ENCODE data around the gene SLC30A3. TPM values are rescaled to one million over a fixed set of nuclear protein-coding genes. Genes with fewer than 3 reads are reported as not detected.

Gene SLC30A3
- total RNA-seq, 2 donors from 2014 or later: 102 TPM; not detected in 1

- Histone ChIP-seq H3K9me3 (no peaks in the 10 kb centered on the region), H3K27ac (no peak overlapping the region), H3K4me1 (replicated peaks) (no peaks in the 10 kb centered on the region), H3K4me3 (no peak overlapping the region), H3K27me3 (replicated peaks; ENCODE audit: insufficient read depth) (no peaks in the 10 kb centered on the region), H3K36me3 (peaks cover 12 to 30% of the 10 kb centered on the region in 2 donors)
- TF ChIP-seq POLR2AphosphoS5 (IDR thresholded peaks at IDR 0.05) (no peak), CTCF (IDR thresholded peaks at IDR 0.05) (no peak), POLR2A (IDR thresholded peaks at IDR 0.05) (no peak)
- DNase-seq (ENCODE audit: low spot score): no peak
- 92% methylated on average over 9 of the region's 9 CpGs for WGBS
- intact Hi-C loops (cut with DNase I): no loop called here
These were observed 22.4 kb downstream of the SLC30A3 start for GRCh38 chr2:27240406-27240805.

GRCh38 chr2:27238976-27239375 lies 23.9 kb downstream of the SLC30A3 start:
- intact Hi-C loops (cut with DNase I): no loop called here
- 89% methylated on average over 8 of the region's 8 CpGs for WGBS

GRCh38 chr2:27237341-27237945 lies 25.4 kb downstream of the SLC30A3 start:
- Histone ChIP-seq H3K9me3 (no peaks in the 10 kb centered on the region), H3K27me3 (replicated peaks; ENCODE audit: insufficient read depth) (no peaks in the 10 kb centered on the region), H3K4me1 (replicated peaks) (no peaks in the 10 kb centered on the region), H3K27ac (no peak overlapping the region), H3K36me3 (peaks cover 12 to 50% of the 10 kb centered on the region in 2 donors), H3K4me3 (no peak overlapping the region)
- intact Hi-C loops (cut with DNase I): no loop called here
- TF ChIP-seq CTCF (IDR thresholded peaks at IDR 0.05): no peak
- no peak for TF ChIP-seq POLR2AphosphoS5 (IDR thresholded peaks at IDR 0.05)
- TF ChIP-seq POLR2A (IDR thresholded peaks at IDR 0.05): no peak
- 95% methylated on average over 15 of the region's 15 CpGs for WGBS
- DNase-seq (ENCODE audit: low spot score): no peak

More at GRCh38 chr2:27238976-27239375, 23.9 kb downstream of the SLC30A3 start:
- DNase-seq (ENCODE audit: low spot score): no peak
- Histone ChIP-seq H3K4me3 (no peak overlapping the region), H3K27me3 (replicated peaks; ENCODE audit: insufficient read depth) (no peaks in the 10 kb centered on the region), H3K36me3 (peaks cover 12 to 38% of the 10 kb centered on the region in 2 donors), H3K4me1 (replicated peaks) (no peaks in the 10 kb centered on the region), H3K9me3 (no peaks in the 10 kb centered on the region), H3K27ac (no peak overlapping the region)
- TF ChIP-seq POLR2A (IDR thresholded peaks at IDR 0.05): no peak
- TF ChIP-seq POLR2AphosphoS5 (IDR thresholded peaks at IDR 0.05): no peak
- TF ChIP-seq CTCF (IDR thresholded peaks at IDR 0.05): no peak

- intact Hi-C loops (cut with DNase I): no loop called here
- Histone ChIP-seq H3K27me3 (replicated peaks; ENCODE audit: insufficient read depth) (no peaks in the 10 kb centered on the region), H3K4me1 (replicated peaks) (no peaks in the 10 kb centered on the region), H3K27ac (no peak overlapping the region), H3K4me3 (no peak overlapping the region), H3K36me3 (peaks cover 6 to 56% of the 10 kb centered on the region in 2 donors), H3K9me3 (no peaks in the 10 kb centered on the region)
- no peak for TF ChIP-seq CTCF (IDR thresholded peaks at IDR 0.05)
- TF ChIP-seq POLR2A (IDR thresholded peaks at IDR 0.05): no peak
- TF ChIP-seq POLR2AphosphoS5 (IDR thresholded peaks at IDR 0.05): no peak
- WGBS: 92% methylated on average over 3 of the region's 3 CpGs
- no peak for DNase-seq (ENCODE audit: low spot score)
These were observed 26.2 kb downstream of the SLC30A3 start for GRCh38 chr2:27236626-27237025.

- no peaks in the 10 kb centered on the region for H3K9me3 ChIP-seq
- no peak for DNase-seq (ENCODE audit: low spot score)
- 94% methylated on average over 12 of the region's 12 CpGs for WGBS
- H3K4me3 ChIP-seq: no peak overlapping the region
- H3K27me3 ChIP-seq (replicated peaks; ENCODE audit: insufficient read depth): no peaks in the 10 kb centered on the region
- TF ChIP-seq POLR2AphosphoS5 (IDR thresholded peaks at IDR 0.05): no peak
- H3K36me3 ChIP-seq: peaks cover 2 to 60% of the 10 kb centered on the region in 2 donors
- intact Hi-C loops (cut with DNase I): no loop called here
- no peak overlapping the region for H3K27ac ChIP-seq
- no peaks in the 10 kb centered on the region for H3K4me1 ChIP-seq (replicated peaks)
These were observed 26.7 kb downstream of the SLC30A3 start for GRCh38 chr2:27236136-27236535.
